OCI-M2 (cell line): ENCODE data around the gene KCMF1.

Experiments
- DNase-seq: peaks from one replicate; lab custom pipeline; 2025; ENCODE audit not compliant: unreplicated experiment; lab: John Stamatoyannopoulos, UW

Gene KCMF1

GRCh38 chr2:84956334-84957297 is 14.3 kb upstream of the KCMF1 start:
- DNase-seq, result no peak

GRCh38 chr2:84957771-84958134 is 13.2 kb upstream of the KCMF1 start:
- no peak for DNase-seq

- DNase-seq, result no peak
These were observed 12.6 kb upstream of the KCMF1 start for GRCh38 chr2:84958135-84959059.

- no peak for DNase-seq
These were observed 11.8 kb upstream of the KCMF1 start for GRCh38 chr2:84959095-84959565.

- no peak for DNase-seq
These were observed 11.1 kb upstream of the KCMF1 start for GRCh38 chr2:84959566-84960506.

- no peak for DNase-seq
These were observed 8.0 kb upstream of the KCMF1 start for GRCh38 chr2:84962917-84963316.

GRCh38 chr2:84963323-84963691 is 7.7 kb upstream of the KCMF1 start:
- no peak for DNase-seq

- no peak for DNase-seq
These were observed 7.1 kb upstream of the KCMF1 start for GRCh38 chr2:84963692-84964405.

GRCh38 chr2:84964406-84965191 is 6.4 kb upstream of the KCMF1 start:
- no peak for DNase-seq

GRCh38 chr2:84965192-84965516 is 5.8 kb upstream of the KCMF1 start:
- no peak for DNase-seq

GRCh38 chr2:84965827-84966226 is 5.1 kb upstream of the KCMF1 start:
- no peak for DNase-seq

- DNase-seq, result no peak
These were observed 4.2 kb upstream of the KCMF1 start for GRCh38 chr2:84966731-84967130.

- DNase-seq, result no peak
These were observed 1.3 kb upstream of the KCMF1 start for GRCh38 chr2:84969511-84970209.

- no peak for DNase-seq
These were observed 622 bp upstream of the KCMF1 start for GRCh38 chr2:84970210-84970867.

GRCh38 chr2:84971510-84972206 is 697 bp downstream of the KCMF1 start:
- no peak for DNase-seq

- no peak for DNase-seq
These were observed 1.3 kb downstream of the KCMF1 start for GRCh38 chr2:84972207-84972783.

- no peak for DNase-seq
These were observed 2.0 kb downstream of the KCMF1 start for GRCh38 chr2:84972932-84973331.
